BLaER1 (cell line): ENCODE data around the gene CUX1.
"Not testable (repeated sequence)": the region's sequence is repeated elsewhere in the genome, so short reads cannot be mapped to it uniquely, and the experiment has no call there.

Experiments
- H3K27ac ChIP-seq: shearing (Covaris generic); formaldehyde crosslinking; 2 replicates; pipeline ENCODE4 v1.8.1; 2022
- H3K27me3 ChIP-seq: shearing (Covaris generic); formaldehyde crosslinking; 2 replicates; pipeline ENCODE4 v1.8.1; 2022
- H3K36me3 ChIP-seq: shearing (Covaris generic); formaldehyde crosslinking; 2 replicates; pipeline ENCODE4 v1.8.1; 2022
- H3K4me1 ChIP-seq: shearing (Covaris generic); formaldehyde crosslinking; 2 replicates; pipeline ENCODE4 v1.8.1; 2022
- H3K4me2 ChIP-seq: shearing (Covaris generic); formaldehyde crosslinking; 2 replicates; pipeline ENCODE4 v1.8.1; 2022
- H3K4me3 ChIP-seq: shearing (Covaris generic); formaldehyde crosslinking; 2 replicates; pipeline ENCODE4 v1.8.1; 2022
- H3K9ac ChIP-seq: shearing (Covaris generic); formaldehyde crosslinking; 2 replicates; pipeline ENCODE4 v1.8.1; 2022
- H3K9me3 ChIP-seq: shearing (Covaris generic); formaldehyde crosslinking; 2 replicates; pipeline ENCODE4 v1.8.1; 2022
- H4K20me1 ChIP-seq: shearing (Covaris generic); formaldehyde crosslinking; 2 replicates; pipeline ENCODE4 v1.8.1; 2022
- Cebpa-rat ChIP-seq: shearing (Covaris generic); IDR thresholded peaks from 2 replicates; pipeline ENCODE4 v1.8.1; 2022

Gene CUX1

GRCh38 chr7:102295346-102296178 lies 478.1 kb downstream of the CUX1 start:
- H3K4me3 ChIP-seq, result no peak overlapping the region
- peak overlapping the region; percentile 56 for H3K27ac ChIP-seq
- peaks cover 64% of the 10 kb centered on the region for H3K4me1 ChIP-seq
- no peaks in the 10 kb centered on the region for H3K9me3 ChIP-seq
- peaks cover 28% of the 10 kb centered on the region for H3K36me3 ChIP-seq
- no peak for TF ChIP-seq Cebpa-rat
- H3K27me3 ChIP-seq, result no peaks in the 10 kb centered on the region
- H4K20me1 ChIP-seq, result peaks cover 73% of the 10 kb centered on the region
- peak overlapping the region; percentile 19; the same call in 1 of the 2 replicates for H3K9ac ChIP-seq
- H3K4me2 ChIP-seq, result peak overlapping the region; percentile 70

GRCh38 chr7:102296179-102296438 lies 478.7 kb downstream of the CUX1 start:
- peaks cover 63% of the 10 kb centered on the region for H3K4me1 ChIP-seq
- no peaks in the 10 kb centered on the region for H3K27me3 ChIP-seq
- peaks cover 28% of the 10 kb centered on the region for H3K36me3 ChIP-seq
- no peak overlapping the region for H3K9ac ChIP-seq
- peaks cover 68% of the 10 kb centered on the region for H4K20me1 ChIP-seq
- H3K4me2 ChIP-seq, result peak overlapping the region; percentile 70
- H3K27ac ChIP-seq, result peak overlapping the region; percentile 56; the same call in 1 of the 2 replicates
- TF ChIP-seq Cebpa-rat, result no peak
- no peaks in the 10 kb centered on the region for H3K9me3 ChIP-seq
- H3K4me3 ChIP-seq, result no peak overlapping the region

GRCh38 chr7:102296514-102296913 lies 479.1 kb downstream of the CUX1 start:
- peaks cover 63% of the 10 kb centered on the region for H4K20me1 ChIP-seq
- TF ChIP-seq Cebpa-rat, result no peak

GRCh38 chr7:102297487-102298218 lies 480.2 kb downstream of the CUX1 start:
- no peaks in the 10 kb centered on the region for H3K9me3 ChIP-seq
- no peak overlapping the region for H3K27ac ChIP-seq
- no peak overlapping the region for H3K4me2 ChIP-seq
- H3K4me1 ChIP-seq, result peaks cover 67% of the 10 kb centered on the region
- no peak for TF ChIP-seq Cebpa-rat
- H4K20me1 ChIP-seq, result peaks cover 52% of the 10 kb centered on the region
- no peaks in the 10 kb centered on the region for H3K27me3 ChIP-seq
- H3K36me3 ChIP-seq, result peaks cover 35% of the 10 kb centered on the region
- no peak overlapping the region for H3K4me3 ChIP-seq
- H3K9ac ChIP-seq, result no peak overlapping the region

More at GRCh38 chr7:102296514-102296913, 479.1 kb downstream of the CUX1 start:
- peaks cover 28% of the 10 kb centered on the region for H3K36me3 ChIP-seq
- H3K27ac ChIP-seq, result peak overlapping the region; percentile 56; the same call in 1 of the 2 replicates
- peak overlapping the region; percentile 70 for H3K4me2 ChIP-seq
- no peak overlapping the region for H3K9ac ChIP-seq
- no peak overlapping the region for H3K4me3 ChIP-seq
- H3K9me3 ChIP-seq, result no peaks in the 10 kb centered on the region
- peaks cover 63% of the 10 kb centered on the region for H3K4me1 ChIP-seq
- no peaks in the 10 kb centered on the region for H3K27me3 ChIP-seq

DNA sequence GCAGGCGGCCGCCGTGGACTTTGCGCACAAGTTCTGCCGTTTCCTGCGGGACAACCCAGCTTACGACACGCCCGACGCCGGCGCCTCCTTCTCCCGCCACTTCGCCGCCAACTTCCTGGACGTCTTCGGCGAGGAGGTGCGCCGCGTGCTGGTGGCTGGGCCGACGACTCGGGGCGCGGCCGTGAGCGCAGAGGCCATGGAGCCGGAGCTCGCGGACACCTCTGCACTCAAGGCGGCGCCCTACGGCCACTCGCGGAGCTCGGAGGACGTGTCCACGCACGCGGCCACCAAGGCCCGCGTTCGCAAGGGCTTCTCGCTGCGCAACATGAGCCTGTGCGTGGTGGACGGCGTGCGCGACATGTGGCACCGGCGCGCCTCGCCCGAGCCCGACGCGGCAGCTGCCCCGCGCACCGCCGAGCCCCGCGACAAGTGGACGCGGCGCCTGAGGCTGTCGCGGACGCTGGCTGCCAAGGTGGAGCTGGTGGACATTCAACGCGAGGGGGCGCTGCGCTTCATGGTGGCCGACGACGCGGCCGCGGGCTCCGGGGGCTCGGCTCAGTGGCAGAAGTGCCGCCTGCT lies 483.3 kb downstream of the CUX1 start:
- TF ChIP-seq Cebpa-rat, result no peak
- peaks cover 67% of the 10 kb centered on the region for H3K4me1 ChIP-seq
- no peaks in the 10 kb centered on the region for H3K9me3 ChIP-seq
- no peak overlapping the region for H3K4me3 ChIP-seq
- H3K9ac ChIP-seq, result no peak overlapping the region
- peak overlapping the region; percentile 93; the same call in 1 of the 2 replicates for H3K27ac ChIP-seq
- peaks cover 21% of the 10 kb centered on the region for H4K20me1 ChIP-seq
- no peaks in the 10 kb centered on the region for H3K27me3 ChIP-seq
- no peak overlapping the region for H3K4me2 ChIP-seq
- peaks cover 36% of the 10 kb centered on the region for H3K36me3 ChIP-seq

DNA sequence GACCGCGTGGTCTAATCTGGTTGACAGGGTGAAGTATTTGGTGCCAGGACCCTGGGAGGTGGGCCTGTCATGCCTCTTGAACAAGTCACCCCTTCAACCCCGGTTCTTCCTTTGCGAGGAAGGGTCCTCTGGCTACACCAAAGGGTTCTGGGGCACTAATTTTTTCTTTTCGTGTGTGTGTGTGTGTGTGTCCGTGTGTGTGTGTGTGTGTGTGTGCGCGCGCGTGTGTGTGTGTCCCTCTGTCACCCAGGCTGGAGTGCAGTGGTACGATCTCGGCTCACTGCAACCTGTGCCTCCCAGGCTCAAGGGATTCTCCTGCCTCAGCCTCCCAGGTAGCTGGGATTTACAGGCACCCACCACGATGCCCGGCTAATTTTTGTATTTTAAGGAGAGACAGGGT lies 483.9 kb downstream of the CUX1 start:
- not testable (repeated sequence) for H3K4me3 ChIP-seq, H3K9me3 ChIP-seq, H3K27me3 ChIP-seq, H3K9ac ChIP-seq, H3K4me2 ChIP-seq
- peaks cover 67% of the 10 kb centered on the region for H3K4me1 ChIP-seq
- H4K20me1 ChIP-seq, result peaks cover 15% of the 10 kb centered on the region
- peak overlapping the region; percentile 93 for H3K27ac ChIP-seq
- peaks cover 36% of the 10 kb centered on the region for H3K36me3 ChIP-seq

- Histone ChIP-seq H3K27me3 (no peaks in the 10 kb centered on the region), H3K36me3 (peaks cover 36% of the 10 kb centered on the region), H3K4me3 (no peak overlapping the region), H4K20me1 (peaks cover 12% of the 10 kb centered on the region; the same call in 1 of the 2 replicates), H3K4me1 (peaks cover 69% of the 10 kb centered on the region), H3K9me3 (no peaks in the 10 kb centered on the region), H3K27ac (peak overlapping the region; percentile 93), H3K4me2 (peak overlapping the region; percentile 94), H3K9ac (0 out of 2 replicates have a peak overlapping the region, but pooled peaks have one; percentile 74)
- no peak for TF ChIP-seq Cebpa-rat
These were observed 484.6 kb downstream of the CUX1 start for GRCh38 chr7:102302025-102302424.

DNA sequence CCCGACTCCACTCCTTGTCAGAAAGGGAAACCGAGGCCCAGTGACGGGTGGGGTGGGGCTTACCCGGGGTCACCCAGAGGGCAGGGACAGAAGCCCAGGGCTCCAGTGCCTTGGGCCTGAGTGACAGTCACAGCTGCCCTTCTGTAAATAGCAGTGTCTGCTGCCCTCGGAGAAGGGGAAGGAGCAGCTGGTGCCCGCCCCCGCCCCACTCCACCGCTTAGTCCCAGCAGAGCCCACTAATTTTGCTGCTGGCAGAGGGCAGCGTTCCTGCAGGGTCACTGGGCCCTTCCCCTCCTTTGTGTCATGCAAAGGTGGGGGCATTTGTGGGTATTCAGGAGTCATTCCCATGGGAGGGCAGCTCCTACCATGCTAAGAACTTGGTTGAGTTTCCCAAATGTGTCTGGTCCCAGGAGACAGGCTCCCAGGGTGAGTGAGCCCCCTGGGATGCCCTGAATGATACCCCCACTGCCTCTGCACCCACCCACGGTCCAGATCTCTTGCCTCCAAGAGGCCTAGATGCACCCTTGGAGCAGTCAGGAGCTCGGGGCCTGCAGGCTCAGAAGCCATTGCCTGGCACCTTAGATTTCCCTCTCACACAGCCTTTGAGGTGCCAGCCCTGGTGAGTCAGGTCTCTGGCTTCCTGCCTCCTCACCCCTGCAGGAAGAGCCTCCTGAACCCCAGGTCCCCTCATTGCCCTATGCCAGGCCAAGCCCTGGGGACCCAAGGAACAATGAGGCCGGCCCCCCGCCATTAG lies 486.4 kb downstream of the CUX1 start:
- H3K4me2 ChIP-seq, result peak overlapping the region; percentile 94

DNA sequence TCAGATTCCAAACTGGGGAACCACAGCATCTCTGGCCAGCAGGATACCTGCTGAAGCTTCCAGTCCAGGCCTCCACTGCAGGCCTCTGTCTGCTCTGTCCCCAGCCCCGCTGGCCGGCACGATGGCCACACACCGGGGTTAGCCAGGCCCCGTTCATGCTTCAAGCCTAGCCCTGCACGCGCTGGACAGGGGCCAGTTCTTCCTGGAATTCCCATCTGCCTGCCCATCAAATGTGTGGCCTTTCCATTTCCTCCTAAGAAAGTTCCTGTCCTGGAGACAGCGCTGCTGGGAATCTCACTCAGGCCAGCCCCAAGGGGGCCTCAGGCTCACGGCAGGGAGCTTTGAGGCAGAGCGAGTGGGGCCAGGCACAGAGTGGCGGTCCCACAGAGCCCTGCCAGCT lies 487.2 kb downstream of the CUX1 start:
- Histone ChIP-seq H3K4me2 (peak overlapping the region; percentile 94), H3K9ac (peak overlapping the region; percentile 74), H3K27me3 (no peaks in the 10 kb centered on the region), H3K9me3 (no peaks in the 10 kb centered on the region), H3K4me3 (no peak overlapping the region), H4K20me1 (no peaks in the 10 kb centered on the region), H3K4me1 (peaks cover 91% of the 10 kb centered on the region), H3K36me3 (peaks cover 44% of the 10 kb centered on the region), H3K27ac (peak overlapping the region; percentile 93)
- no peak for TF ChIP-seq Cebpa-rat

More for the DNA sequence above, 486.4 kb downstream of the CUX1 start:
- peaks cover 36% of the 10 kb centered on the region for H3K36me3 ChIP-seq
- peaks cover 87% of the 10 kb centered on the region for H3K4me1 ChIP-seq
- H3K4me3 ChIP-seq, result peak overlapping the region; percentile 38
- peak overlapping the region; percentile 93 for H3K27ac ChIP-seq
- no peaks in the 10 kb centered on the region for H3K9me3 ChIP-seq
- no peaks in the 10 kb centered on the region for H3K27me3 ChIP-seq
- TF ChIP-seq Cebpa-rat, result no peak
- H4K20me1 ChIP-seq, result no peaks in the 10 kb centered on the region
- peak overlapping the region; percentile 74 for H3K9ac ChIP-seq
